Neural progenitor cell (in vitro differentiated cells): ENCODE results near the gene SHH. TPM values are rescaled to one million over a fixed set of nuclear protein-coding genes. Genes with fewer than 3 reads are reported as not detected.

Experiments
- DNase-seq: peaks from one replicate; pipeline ENCODE4 v3.0.0-alpha.2; 2016; ENCODE audit warnings: low spot score
- H2AFZ ChIP-seq: fragments of 200-600 bp; sonication (generic); replicated peaks from 2 replicates; pipeline ENCODE4 v1.6.1; 2016; ENCODE audit warnings: antibody characterized with exemption
- H3F3A ChIP-seq: fragments of 200-600 bp; sonication (generic); 2 replicates; pipeline ENCODE4 v1.6.1; 2016; ENCODE audit warnings: antibody characterized with exemption, low read depth
- H3K27ac ChIP-seq: fragments of 200-600 bp; sonication (generic); 2 replicates; pipeline ENCODE4 v1.5.1; 2016; ENCODE audit warnings: mild to moderate bottlenecking
- H3K27me3 ChIP-seq: fragments of 200-600 bp; sonication (generic); 2 replicates; pipeline ENCODE4 v1.6.1; 2016; ENCODE audit warnings: mild to moderate bottlenecking, moderate library complexity
- H3K36me3 ChIP-seq: fragments of 200-600 bp; sonication (generic); 2 replicates; pipeline ENCODE4 v1.5.1; 2016
- H3K4me1 ChIP-seq: fragments of 200-600 bp; sonication (generic); 2 replicates; pipeline ENCODE4 v1.6.1; 2016; ENCODE audit warnings: mixed run types
- H3K4me2 ChIP-seq: fragments of 200-600 bp; sonication (generic); 2 replicates; pipeline ENCODE4 v1.6.1; 2016
- H3K4me3 ChIP-seq: fragments of 200-600 bp; sonication (generic); 2 replicates; pipeline ENCODE4 v1.5.1; 2016
- H3K79me2 ChIP-seq: fragments of 200-600 bp; sonication (generic); 2 replicates; pipeline ENCODE4 v1.6.1; 2016; ENCODE audit warnings: low read depth
- H3K9ac ChIP-seq: fragments of 200-600 bp; sonication (generic); 2 replicates; pipeline ENCODE4 v1.6.1; 2016
- H3K9me3 ChIP-seq: fragments of 200-600 bp; sonication (generic); 2 replicates; pipeline ENCODE4 v1.5.1; 2016; ENCODE audit warnings: low read depth
- H4K20me1 ChIP-seq: fragments of 200-600 bp; sonication (generic); 2 replicates; pipeline ENCODE4 v1.6.1; 2016; ENCODE audit warnings: low read depth
- H3K27ac Mint-ChIP-seq: 3 replicates; pipeline ENCODE4 v1.8.0; 2021; ENCODE audit warnings: mixed read lengths
- H3K27me3 Mint-ChIP-seq: 2 replicates; pipeline ENCODE4 v1.8.0; 2022; ENCODE audit warnings: low read depth, mild to moderate bottlenecking, inconsistent platforms, moderate library complexity, mixed read lengths; ENCODE audit not compliant: insufficient read depth
- H3K36me3 Mint-ChIP-seq: 3 replicates; pipeline ENCODE4 v1.8.0; 2021; ENCODE audit warnings: mixed read lengths
- H3K4me1 Mint-ChIP-seq: 3 replicates; pipeline ENCODE4 v1.8.0; 2021; ENCODE audit warnings: mixed read lengths
- H3K4me3 Mint-ChIP-seq: 3 replicates; pipeline ENCODE4 v1.8.0; 2021; ENCODE audit warnings: mild to moderate bottlenecking, moderate library complexity, mixed read lengths
- H3K9me3 Mint-ChIP-seq: 3 replicates; pipeline ENCODE4 v1.8.0; 2020; ENCODE audit warnings: mixed read lengths
- EZH2 ChIP-seq: fragments of 200-600 bp; sonication (generic); IDR thresholded peaks from 2 replicates; pipeline ENCODE4 v1.6.1; 2017; ENCODE audit warnings: antibody characterized with exemption, mild to moderate bottlenecking, moderate library complexity
- EZH2phosphoT487 ChIP-seq: fragments of 200-600 bp; sonication (generic); IDR thresholded peaks from 2 replicates; pipeline ENCODE4 v1.6.1; 2017; ENCODE audit warnings: antibody characterized with exemption
- total RNA-seq: library from RNA; depleted of rRNA; stranded (reverse); fragments of >200 nt; gene quantifications from 2 replicates; pipeline ENCODE4 v1.2.3, GENCODE V29; 2015; ENCODE audit warnings: low replicate concordance
- TF ChIP-seq, protein P1 (sequence below): fragments of 200-600 bp; sonication (generic); IDR thresholded peaks from 2 replicates; pipeline ENCODE4 v1.5.1; 2017; ENCODE audit warnings: antibody characterized with exemption, mild to moderate bottlenecking

Gene SHH
- total RNA-seq, 1 donor from 2014 or later, result not detected

- Histone ChIP-seq H3K27me3 (peaks cover 100% of the 10 kb centered on the region), H3K36me3 (no peaks in the 10 kb centered on the region), H3K79me2 (no peaks in the 10 kb centered on the region), H3K9me3 (no peaks in the 10 kb centered on the region), H4K20me1 (peaks cover 83% of the 10 kb centered on the region), H3K4me2 (peak overlapping the region; percentile 73), H2AFZ (no peak overlapping the region), H3K4me1 (peaks cover 49% of the 10 kb centered on the region), H3K4me3 (peak overlapping the region; percentile 37), H3K9ac (no peak overlapping the region), H3F3A (peaks cover 42% of the 10 kb centered on the region), H3K27ac (no peak overlapping the region)
- DNase-seq, result peak; percentile 43
- H3K9me3 Mint-ChIP-seq, result no peaks in the 10 kb centered on the region
- H3K4me1 Mint-ChIP-seq, result peaks cover 50% of the 10 kb centered on the region
- TF ChIP-seq EZH2phosphoT487, result peak; percentile 49
- TF ChIP-seq, protein P1, sequence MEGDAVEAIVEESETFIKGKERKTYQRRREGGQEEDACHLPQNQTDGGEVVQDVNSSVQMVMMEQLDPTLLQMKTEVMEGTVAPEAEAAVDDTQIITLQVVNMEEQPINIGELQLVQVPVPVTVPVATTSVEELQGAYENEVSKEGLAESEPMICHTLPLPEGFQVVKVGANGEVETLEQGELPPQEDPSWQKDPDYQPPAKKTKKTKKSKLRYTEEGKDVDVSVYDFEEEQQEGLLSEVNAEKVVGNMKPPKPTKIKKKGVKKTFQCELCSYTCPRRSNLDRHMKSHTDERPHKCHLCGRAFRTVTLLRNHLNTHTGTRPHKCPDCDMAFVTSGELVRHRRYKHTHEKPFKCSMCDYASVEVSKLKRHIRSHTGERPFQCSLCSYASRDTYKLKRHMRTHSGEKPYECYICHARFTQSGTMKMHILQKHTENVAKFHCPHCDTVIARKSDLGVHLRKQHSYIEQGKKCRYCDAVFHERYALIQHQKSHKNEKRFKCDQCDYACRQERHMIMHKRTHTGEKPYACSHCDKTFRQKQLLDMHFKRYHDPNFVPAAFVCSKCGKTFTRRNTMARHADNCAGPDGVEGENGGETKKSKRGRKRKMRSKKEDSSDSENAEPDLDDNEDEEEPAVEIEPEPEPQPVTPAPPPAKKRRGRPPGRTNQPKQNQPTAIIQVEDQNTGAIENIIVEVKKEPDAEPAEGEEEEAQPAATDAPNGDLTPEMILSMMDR, result no peak
- H3K4me3 Mint-ChIP-seq, result peak overlapping the region; percentile 84
- H3K27me3 Mint-ChIP-seq, result peaks cover 74% of the 10 kb centered on the region
- no peaks in the 10 kb centered on the region for H3K36me3 Mint-ChIP-seq
- H3K27ac Mint-ChIP-seq, result no peak overlapping the region
These were observed 2.8 kb downstream of the SHH start for GRCh38 chr7:155809332-155809946.

DNA sequence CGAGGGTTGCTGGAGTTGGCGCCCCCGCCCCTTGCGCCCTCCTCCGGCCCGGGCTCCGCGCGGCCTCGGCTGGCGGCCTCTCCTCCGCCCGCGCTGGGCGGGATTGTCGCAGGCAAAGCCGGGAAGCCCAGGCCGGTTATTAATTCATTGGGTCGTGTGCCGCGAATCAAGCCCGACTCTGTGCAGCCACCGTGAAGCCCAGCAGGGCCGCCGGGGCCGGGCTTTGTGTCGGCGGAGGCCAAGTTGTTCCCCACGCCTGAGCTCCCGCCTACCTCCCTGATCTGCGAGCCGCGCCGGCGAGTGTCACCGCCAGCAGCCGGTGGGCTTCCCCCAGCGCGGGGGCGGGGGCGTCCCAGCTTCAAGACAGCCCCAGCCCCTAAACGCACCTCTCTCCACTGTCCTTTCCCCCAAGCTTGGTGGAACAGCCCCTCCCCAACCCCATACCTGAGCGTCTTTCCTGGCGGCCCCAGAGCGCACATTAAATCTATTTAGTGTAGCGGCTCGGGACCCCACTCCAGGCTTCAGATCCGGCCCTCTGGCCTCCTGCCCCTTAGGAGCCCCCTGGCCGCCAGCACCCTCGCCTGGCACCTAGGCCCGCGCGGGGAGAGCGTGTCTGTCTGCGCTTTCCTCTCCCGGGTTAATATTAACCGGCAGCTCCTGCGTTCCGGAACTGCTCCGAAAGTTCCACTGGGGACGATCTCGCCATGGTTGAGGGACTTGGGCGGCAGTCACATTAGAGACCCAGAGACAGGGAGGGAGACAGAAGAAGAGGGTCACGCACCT is 3.5 kb downstream of the SHH start:
- peaks cover 100% of the 10 kb centered on the region for H3K27me3 ChIP-seq
- Mint-ChIP-seq H3K27me3 (peaks cover 73% of the 10 kb centered on the region), H3K9me3 (no peaks in the 10 kb centered on the region), H3K36me3 (no peaks in the 10 kb centered on the region), H3K27ac (no peak overlapping the region), H3K4me3 (peak overlapping the region; percentile 84), H3K4me1 (peaks cover 53% of the 10 kb centered on the region)
- no peaks in the 10 kb centered on the region for H3K9me3 ChIP-seq
- H3K36me3 ChIP-seq, result no peaks in the 10 kb centered on the region
- H2AFZ ChIP-seq, result no peak overlapping the region
- TF ChIP-seq EZH2phosphoT487 (peak; percentile 96), EZH2 (peak; percentile 93)
- TF ChIP-seq, protein P1, result no peak
- H3F3A ChIP-seq, result peaks cover 49% of the 10 kb centered on the region
- H3K79me2 ChIP-seq, result no peaks in the 10 kb centered on the region
- peaks cover 52% of the 10 kb centered on the region for H3K4me1 ChIP-seq
- H3K4me2 ChIP-seq, result peak overlapping the region; percentile 73
- H4K20me1 ChIP-seq, result peaks cover 78% of the 10 kb centered on the region
- no peak overlapping the region for H3K27ac ChIP-seq
- H3K9ac ChIP-seq, result no peak overlapping the region
- DNase-seq, result peak; percentile 73
- H3K4me3 ChIP-seq, result peak overlapping the region; percentile 37

DNA sequence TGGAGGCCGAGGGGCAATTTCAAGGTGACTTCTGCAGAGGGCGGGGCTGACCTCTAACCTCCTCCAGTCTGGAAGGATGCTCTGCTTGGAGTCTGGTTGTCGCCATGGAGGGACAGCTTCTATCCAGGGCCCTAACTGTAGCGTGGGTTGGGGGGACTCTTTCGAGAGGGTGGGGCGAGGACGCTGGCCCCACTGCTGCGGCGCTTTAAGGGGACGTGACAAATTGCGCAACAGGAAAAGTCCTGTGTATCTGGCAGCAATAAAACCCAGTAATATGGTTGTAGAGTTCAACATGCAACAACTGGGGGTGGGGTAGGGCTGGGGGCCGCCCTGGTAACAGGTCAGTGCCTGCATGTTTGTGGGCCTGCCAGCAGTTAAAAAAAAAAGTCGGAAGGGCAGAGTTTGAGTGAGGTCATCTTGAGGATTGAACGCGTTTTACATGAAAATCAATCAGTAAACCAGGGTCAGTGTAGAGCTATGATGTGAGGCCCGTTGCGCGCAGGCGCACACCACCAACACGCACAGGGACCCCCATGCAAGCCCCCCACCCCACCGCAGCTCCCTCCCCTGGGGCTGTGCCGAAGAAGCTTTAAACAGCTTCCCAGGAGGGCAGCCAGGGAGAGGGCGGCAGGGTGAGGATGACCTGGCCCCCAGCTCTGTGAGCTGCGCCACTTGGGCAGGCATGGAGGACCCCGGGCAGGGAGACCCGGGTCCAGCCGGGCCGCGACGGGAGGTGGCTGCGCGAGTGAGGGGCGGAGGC is 4.3 kb downstream of the SHH start:
- no peaks in the 10 kb centered on the region for H3K36me3 ChIP-seq
- Mint-ChIP-seq H3K36me3 (no peaks in the 10 kb centered on the region), H3K4me1 (peaks cover 54% of the 10 kb centered on the region), H3K9me3 (no peaks in the 10 kb centered on the region), H3K27me3 (peaks cover 72% of the 10 kb centered on the region), H3K27ac (no peak overlapping the region), H3K4me3 (peak overlapping the region; percentile 78)
- peak overlapping the region; percentile 73 for H3K4me2 ChIP-seq
- no peak overlapping the region for H3K27ac ChIP-seq
- TF ChIP-seq, protein P1, result no peak
- TF ChIP-seq EZH2phosphoT487 (no peak), EZH2 (no peak)
- H3F3A ChIP-seq, result peaks cover 54% of the 10 kb centered on the region
- no peak overlapping the region for H3K9ac ChIP-seq
- H3K9me3 ChIP-seq, result no peaks in the 10 kb centered on the region
- peak overlapping the region; percentile 37 for H3K4me3 ChIP-seq
- no peak overlapping the region for H2AFZ ChIP-seq
- no peaks in the 10 kb centered on the region for H3K79me2 ChIP-seq
- peaks cover 57% of the 10 kb centered on the region for H3K4me1 ChIP-seq
- H4K20me1 ChIP-seq, result peaks cover 70% of the 10 kb centered on the region
- no peak for DNase-seq
- peaks cover 100% of the 10 kb centered on the region for H3K27me3 ChIP-seq
